ENCODE results near the gene TPRG1L.

- TF ChIP-seq CTCF (IDR thresholded peaks at IDR 0.05; ENCODE audit: borderline replicate concordance, extremely low read depth, low read length, poor library complexity, severe bottlenecking) (no peak), EZH2 (IDR thresholded peaks at IDR 0.05; ENCODE audit: borderline replicate concordance, low read depth, low read length, severe bottlenecking) (no peak)
These were observed 11.7 kb downstream of the TPRG1L start for GRCh38 chr1:3636531-3636930.

All from DND-41 (cell line).